Mesendoderm (in vitro differentiated cells): Measurements from ENCODE around the gene COL2A1.

Experiments
- DNase-seq: peaks from one replicate; pipeline ENCODE4 v3.0.0; 2013
- H2AK5ac ChIP-seq: 2 replicates; pipeline ENCODE4 v1.6.1; 2013; ENCODE audit warnings: low read length, inconsistent platforms
- H2BK120ac ChIP-seq: 2 replicates; pipeline ENCODE4 v1.6.1; 2013; ENCODE audit warnings: low read depth, mild to moderate bottlenecking, low read length, moderate library complexity, mixed read lengths
- H2BK15ac ChIP-seq: replicated peaks from 2 replicates; pipeline ENCODE4 v1.6.1; 2013; ENCODE audit warnings: low read depth, mild to moderate bottlenecking, moderate library complexity
- H2BK5ac ChIP-seq: 2 replicates; pipeline ENCODE4 v1.6.1; 2013; ENCODE audit warnings: low read length, inconsistent platforms
- H3K18ac ChIP-seq: 2 replicates; pipeline ENCODE4 v1.6.1; 2013; ENCODE audit warnings: mild to moderate bottlenecking, low read length, mixed read lengths
- H3K23ac ChIP-seq: one replicate; pipeline ENCODE4 v1.6.1; 2013; ENCODE audit warnings: low read length
- H3K27ac ChIP-seq: 2 replicates; pipeline ENCODE4 v1.5.1; 2013; ENCODE audit warnings: low read depth, mild to moderate bottlenecking, inconsistent platforms, low read length, moderate library complexity
- H3K27me3 ChIP-seq: 2 replicates; pipeline ENCODE4 v1.6.1; 2013; ENCODE audit warnings: low read length, control low read depth, mild to moderate bottlenecking, inconsistent platforms; ENCODE audit not compliant: insufficient read depth, poor library complexity
- H3K36me3 ChIP-seq: 2 replicates; pipeline ENCODE4 v1.6.1; 2013; ENCODE audit warnings: low read length, inconsistent platforms; ENCODE audit not compliant: control insufficient read depth, insufficient read depth
- H3K4ac ChIP-seq: one replicate; pipeline ENCODE4 v1.6.1; 2013; ENCODE audit warnings: low read depth, mild to moderate bottlenecking, low read length, moderate library complexity
- H3K4me1 ChIP-seq: 2 replicates; pipeline ENCODE4 v1.6.1; 2013; ENCODE audit warnings: low read depth, low read length, inconsistent platforms; ENCODE audit not compliant: control insufficient read depth
- H3K4me2 ChIP-seq: 2 replicates; pipeline ENCODE4 v1.6.1; 2013; ENCODE audit warnings: low read length
- H3K4me3 ChIP-seq: 2 replicates; pipeline ENCODE4 v1.5.1; 2013; ENCODE audit warnings: mild to moderate bottlenecking, low read length
- H3K56ac ChIP-seq: one replicate; pipeline ENCODE4 v1.6.1; 2013; ENCODE audit warnings: low read length
- H3K79me1 ChIP-seq: 2 replicates; pipeline ENCODE4 v1.6.1; 2013; ENCODE audit warnings: low read length, inconsistent platforms
- H3K79me2 ChIP-seq: 2 replicates; pipeline ENCODE4 v1.6.1; 2013; ENCODE audit warnings: mild to moderate bottlenecking, low read length; ENCODE audit not compliant: control insufficient read depth, insufficient read depth
- H3K9ac ChIP-seq: 2 replicates; pipeline ENCODE4 v1.6.1; 2013; ENCODE audit warnings: low read length, inconsistent platforms
- H4K5ac ChIP-seq: one replicate; pipeline ENCODE4 v1.6.1; 2013; ENCODE audit warnings: low read length
- H4K8ac ChIP-seq: one replicate; pipeline ENCODE4 v1.6.1; 2013; ENCODE audit warnings: low read depth, mild to moderate bottlenecking, control low read depth, low read length, moderate library complexity
- WGBS: extraction: QIAGEN DNeasy Blood & Tissue Kit; methylation state at CpG from one replicate; pipeline ENCODE4 v1.1.7; 2013; ENCODE audit warnings: low lambda C conversion rate, missing lambda C conversion rate; ENCODE audit not compliant: insufficient coverage; ENCODE audit errors: extremely low coverage; 5-methylcytosine and 5-hydroxymethylcytosine counted together

COL2A1 gene

DNA sequence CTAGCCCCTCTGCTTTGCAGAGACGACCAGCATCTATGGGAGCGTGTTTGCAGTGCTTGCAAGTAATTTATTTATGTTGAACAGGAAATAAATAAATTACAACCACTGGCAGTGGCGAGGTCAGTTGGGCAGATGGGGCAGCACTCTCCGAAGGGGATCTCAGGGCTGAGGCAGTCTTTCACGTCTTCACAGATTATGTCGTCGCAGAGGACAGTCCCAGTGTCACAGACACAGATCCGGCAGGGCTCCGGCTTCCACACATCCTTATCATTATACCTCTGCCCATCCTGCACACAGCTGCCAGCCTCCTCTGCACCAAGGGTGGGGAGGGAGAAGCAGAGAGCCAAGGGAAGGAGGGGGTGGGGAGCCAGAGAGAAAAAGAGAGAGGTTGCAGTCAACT is 4.5 kb downstream of the COL2A1 start:
- H3K4me3 ChIP-seq = no peak overlapping the region
- H3K79me2 ChIP-seq = no peaks in the 10 kb centered on the region
- no peak overlapping the region for H3K9ac ChIP-seq
- H3K4me1 ChIP-seq = peaks cover under 1% of the 10 kb centered on the region
- no peak overlapping the region for H4K5ac ChIP-seq
- no peak overlapping the region for H2AK5ac ChIP-seq
- H2BK120ac ChIP-seq = no peak overlapping the region
- H3K79me1 ChIP-seq = no peaks in the 10 kb centered on the region
- no peak overlapping the region for H3K18ac ChIP-seq
- H2BK15ac ChIP-seq = no peak overlapping the region
- H2BK5ac ChIP-seq = no peak overlapping the region
- WGBS = no CpG with 5 or more reads among the region's 9 CpGs
- no peak overlapping the region for H4K8ac ChIP-seq
- peaks cover 36% of the 10 kb centered on the region for H3K27me3 ChIP-seq
- no peak overlapping the region for H3K27ac ChIP-seq
- no peak for DNase-seq
- H3K36me3 ChIP-seq = no peaks in the 10 kb centered on the region
- no peak overlapping the region for H3K23ac ChIP-seq
- H3K56ac ChIP-seq = no peak overlapping the region
- H3K4ac ChIP-seq = no peak overlapping the region
- H3K4me2 ChIP-seq = no peak overlapping the region

DNA sequence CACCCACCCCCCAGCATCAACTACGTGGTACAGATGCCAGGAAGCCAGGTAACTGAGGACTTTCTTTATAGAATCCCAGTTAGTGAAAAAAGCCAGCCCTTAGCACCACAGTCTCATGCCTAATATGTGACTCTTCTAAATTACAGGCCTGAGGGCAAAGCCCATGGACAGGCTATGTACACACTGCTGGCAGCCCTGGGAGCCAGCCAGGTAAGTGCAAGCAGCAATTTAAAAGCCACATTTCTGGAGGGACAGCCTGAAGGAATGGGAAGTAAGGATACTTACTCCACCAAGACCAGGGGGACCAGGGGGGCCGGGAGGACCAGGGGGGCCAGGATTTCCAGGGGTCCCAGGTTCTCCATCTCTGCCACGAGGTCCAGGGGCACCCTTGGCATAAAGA is 7.0 kb downstream of the COL2A1 start:
- Histone ChIP-seq H2BK120ac (no peak overlapping the region), H3K9ac (no peak overlapping the region), H4K8ac (no peak overlapping the region), H4K5ac (no peak overlapping the region), H2AK5ac (no peak overlapping the region), H3K56ac (no peak overlapping the region), H2BK5ac (no peak overlapping the region), H3K27ac (no peak overlapping the region), H3K36me3 (no peaks in the 10 kb centered on the region), H3K27me3 (peaks cover 17% of the 10 kb centered on the region), H3K18ac (no peak overlapping the region), H3K4me3 (no peak overlapping the region), H3K4me1 (no peaks in the 10 kb centered on the region), H3K79me2 (no peaks in the 10 kb centered on the region), H3K79me1 (no peaks in the 10 kb centered on the region), H3K4ac (no peak overlapping the region), H2BK15ac (no peak overlapping the region), H3K23ac (no peak overlapping the region), H3K4me2 (no peak overlapping the region)
- no CpG with 5 or more reads among the region's 3 CpGs for WGBS
- DNase-seq = no peak

DNA sequence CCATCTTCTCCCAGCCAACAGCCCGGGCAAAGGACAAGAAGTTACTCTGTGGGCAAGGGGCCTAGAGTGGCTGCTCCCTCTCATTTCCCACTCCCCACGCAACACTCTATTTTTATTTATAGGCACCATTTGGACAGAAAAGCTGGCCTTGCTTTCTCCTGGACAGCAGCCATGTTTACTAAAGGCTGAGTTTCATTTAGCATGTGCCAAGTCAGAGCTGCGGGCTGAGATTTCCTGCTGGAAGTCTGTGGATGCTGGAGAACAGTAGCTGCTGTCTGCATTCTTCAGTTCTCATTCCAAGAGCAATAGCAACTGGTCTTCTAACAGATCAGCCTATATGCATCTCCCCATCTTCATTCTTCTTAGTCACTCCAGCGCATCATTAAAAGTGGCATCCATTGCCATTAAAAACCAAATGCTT is 8.3 kb downstream of the COL2A1 start:
- no peaks in the 10 kb centered on the region for H3K36me3 ChIP-seq
- no peak overlapping the region for H2BK120ac ChIP-seq
- no peak overlapping the region for H3K18ac ChIP-seq
- H2AK5ac ChIP-seq = no peak overlapping the region
- H2BK5ac ChIP-seq = no peak overlapping the region
- H4K5ac ChIP-seq = no peak overlapping the region
- H3K4ac ChIP-seq = no peak overlapping the region
- H3K56ac ChIP-seq = no peak overlapping the region
- H3K27ac ChIP-seq = no peak overlapping the region
- no peaks in the 10 kb centered on the region for H3K79me1 ChIP-seq
- H2BK15ac ChIP-seq = no peak overlapping the region
- H3K4me3 ChIP-seq = no peak overlapping the region
- H4K8ac ChIP-seq = no peak overlapping the region
- H3K4me1 ChIP-seq = no peaks in the 10 kb centered on the region
- no peak overlapping the region for H3K9ac ChIP-seq
- H3K27me3 ChIP-seq = peaks cover 13% of the 10 kb centered on the region
- H3K4me2 ChIP-seq = no peak overlapping the region
- H3K79me2 ChIP-seq = no peaks in the 10 kb centered on the region
- no CpG with 5 or more reads among the region's 4 CpGs for WGBS
- no peak for DNase-seq
- H3K23ac ChIP-seq = no peak overlapping the region

DNA sequence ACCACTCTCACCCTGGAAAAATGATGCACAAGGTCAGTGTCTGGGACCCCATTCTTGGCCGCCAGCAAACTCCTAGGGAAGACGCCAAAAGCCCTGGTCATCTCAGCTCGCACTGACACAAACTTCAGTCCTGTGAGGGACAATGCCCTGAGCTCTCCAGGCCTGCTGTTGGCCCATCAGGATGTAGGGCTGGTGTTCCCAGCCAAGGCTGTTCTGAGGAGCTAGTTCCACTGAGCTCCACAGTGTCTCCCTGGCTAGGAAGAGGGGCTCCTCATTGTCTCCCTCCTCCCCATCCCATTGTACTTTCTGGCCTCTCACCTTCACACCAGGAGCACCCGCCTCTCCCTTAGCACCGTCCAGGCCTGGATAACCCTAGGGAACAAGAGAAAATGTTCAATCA is 10.8 kb downstream of the COL2A1 start:
- no peaks in the 10 kb centered on the region for H3K79me2 ChIP-seq
- H3K36me3 ChIP-seq = no peaks in the 10 kb centered on the region
- no peak overlapping the region for H2BK5ac ChIP-seq
- H3K4me2 ChIP-seq = no peak overlapping the region
- H3K9ac ChIP-seq = no peak overlapping the region
- no peak for DNase-seq
- H3K18ac ChIP-seq = no peak overlapping the region
- no CpG with 5 or more reads among the region's 5 CpGs for WGBS
- H2AK5ac ChIP-seq = no peak overlapping the region
- H3K79me1 ChIP-seq = no peaks in the 10 kb centered on the region
- no peak overlapping the region for H3K4me3 ChIP-seq
- H4K5ac ChIP-seq = no peak overlapping the region
- peaks cover 1% of the 10 kb centered on the region for H3K27me3 ChIP-seq
- no peak overlapping the region for H3K23ac ChIP-seq
- no peak overlapping the region for H3K27ac ChIP-seq
- H3K4me1 ChIP-seq = no peaks in the 10 kb centered on the region
- H3K56ac ChIP-seq = no peak overlapping the region
- no peak overlapping the region for H2BK15ac ChIP-seq
- H4K8ac ChIP-seq = no peak overlapping the region
- H2BK120ac ChIP-seq = no peak overlapping the region
- H3K4ac ChIP-seq = no peak overlapping the region

DNA sequence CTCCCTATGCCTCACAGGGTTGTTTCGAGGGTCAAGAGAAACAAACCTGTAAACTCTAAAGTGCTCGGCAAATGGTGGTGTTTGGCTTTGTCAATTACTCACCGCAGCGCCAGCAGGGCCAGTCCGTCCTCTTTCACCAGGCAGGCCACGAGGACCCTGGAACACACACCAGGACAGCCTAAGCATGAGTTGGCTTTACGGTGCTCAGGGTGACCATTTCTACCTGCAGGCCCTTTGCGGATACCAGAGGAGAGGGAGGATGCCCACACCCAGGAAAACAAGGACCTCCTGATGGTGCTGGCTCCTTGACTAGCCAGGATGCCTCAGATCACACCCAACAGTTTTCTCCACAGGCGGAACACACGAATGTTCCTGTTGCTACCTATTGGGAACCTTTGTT is 11.5 kb downstream of the COL2A1 start:
- WGBS = no CpG with 5 or more reads among the region's 10 CpGs
- DNase-seq = no peak
- no peak overlapping the region for H3K23ac ChIP-seq
- H3K4me3 ChIP-seq = no peak overlapping the region
- H2BK5ac ChIP-seq = no peak overlapping the region
- H4K5ac ChIP-seq = no peak overlapping the region
- no peak overlapping the region for H3K56ac ChIP-seq
- H2AK5ac ChIP-seq = no peak overlapping the region
- H3K4ac ChIP-seq = no peak overlapping the region
- H3K4me2 ChIP-seq = no peak overlapping the region
- no peaks in the 10 kb centered on the region for H3K79me1 ChIP-seq
- H3K36me3 ChIP-seq = no peaks in the 10 kb centered on the region
- no peak overlapping the region for H3K9ac ChIP-seq
- no peak overlapping the region for H2BK15ac ChIP-seq
- no peak overlapping the region for H2BK120ac ChIP-seq
- H3K18ac ChIP-seq = no peak overlapping the region
- no peaks in the 10 kb centered on the region for H3K4me1 ChIP-seq
- no peaks in the 10 kb centered on the region for H3K27me3 ChIP-seq
- H3K79me2 ChIP-seq = no peaks in the 10 kb centered on the region
- H3K27ac ChIP-seq = no peak overlapping the region
- no peak overlapping the region for H4K8ac ChIP-seq
